Endothelial cell of umbilical vein (primary cell): ENCODE measurements around the gene PRKAG2. TPM values are rescaled to one million over a fixed set of nuclear protein-coding genes. Genes with fewer than 3 reads are reported as not detected.
A peak's percentile ranks its signal among the peaks of the same experiment; 100 is the strongest.
"Not testable (repeated sequence)": the region's sequence is repeated elsewhere in the genome, so short reads cannot be mapped to it uniquely, and the experiment has no call there.

Experiments
- BruUV-seq: library from RNA; stranded (reverse); fragments of 400-500 nt; replicated peaks from 2 replicates; lab custom pipeline; 2021; lab: Mats Ljungman, UMichigan
- CTCF ChIA-PET: fragments of 300-600, 350-600 bp; sonication (Branson Sonifier 250); formaldehyde crosslinking; loops from one replicate; lab custom pipeline; 2021; ENCODE audit warnings: antibody characterized with exemption, inconsistent platforms; lab: Charles Lee
- POLR2A ChIA-PET: fragments of 300-600, 350-600 bp; sonication (Branson Sonifier 250); formaldehyde crosslinking; loops from one replicate; lab custom pipeline; 2021; ENCODE audit warnings: antibody characterized with exemption, inconsistent platforms; lab: Charles Lee
- DNase-seq: peaks from one replicate; pipeline ENCODE4 v3.0.0-alpha.2; 2011; ENCODE audit warnings: low read depth, low spot score
- FAIRE-seq: peaks from 2 replicates; lab custom pipeline; 2011; peaks lifted over from hg19 to GRCh38; lab: Jason Lieb, UNC
- H2AFZ ChIP-seq: 2 replicates; pipeline ENCODE4 v1.6.0; 2012; ENCODE audit warnings: low read depth, low read length, control low read depth, inconsistent platforms
- H3K27ac ChIP-seq: 2 replicates; pipeline ENCODE4 v1.5.1; 2011; ENCODE audit warnings: low read depth, mild to moderate bottlenecking, control low read depth, low read length, moderate library complexity; ENCODE audit not compliant: insufficient read depth
- H3K27me3 ChIP-seq, 2 experiments: 2 replicates each; pipeline versions ENCODE4 v1.6.0 to v1.6.1; 2011; ENCODE audit warnings: low read length in 2 of 2, mixed read lengths in 1 of 2; ENCODE audit not compliant: control insufficient read depth in 2 of 2, insufficient read depth in 2 of 2
- H3K36me3 ChIP-seq, 2 experiments: 2 replicates in 1 of 2; 3 replicates in 1 of 2; pipeline ENCODE4 v1.5.1; 2011; ENCODE audit warnings: low read length in 2 of 2, mild to moderate bottlenecking in 1 of 2, moderate library complexity in 1 of 2; ENCODE audit not compliant: control insufficient read depth in 2 of 2, insufficient read depth in 2 of 2; ENCODE audit errors: extremely low read depth in 1 of 2
- H3K4me1 ChIP-seq: 3 replicates; pipeline ENCODE4 v1.5.1; 2011; ENCODE audit warnings: mild to moderate bottlenecking, low read length; ENCODE audit not compliant: control insufficient read depth, insufficient read depth; ENCODE audit errors: extremely low read depth
- H3K4me2 ChIP-seq: 2 replicates; pipeline ENCODE4 v1.6.1; 2011; ENCODE audit warnings: low read length, control low read depth, mixed read lengths; ENCODE audit not compliant: insufficient read depth
- H3K4me3 ChIP-seq, 3 experiments: fragments of 200-600 bp in 1 of 3; sonication (generic), shearing (Covaris generic) in 1 of 3; replicated peaks in 1 of 3; 2 replicates each; pipeline ENCODE4 v1.5.1; 2011 to 2016; ENCODE audit warnings: control low read depth in 3 of 3, low read length in 3 of 3, mild to moderate bottlenecking in 2 of 3, inconsistent platforms in 1 of 3, low read depth in 1 of 3, moderate library complexity in 1 of 3; ENCODE audit not compliant: insufficient read depth in 1 of 3
- H3K79me2 ChIP-seq: 2 replicates; pipeline ENCODE4 v1.6.0; 2012; ENCODE audit warnings: low read length, inconsistent platforms; ENCODE audit not compliant: control insufficient read depth, insufficient read depth
- H3K9ac ChIP-seq: replicated peaks from 2 replicates; pipeline ENCODE3; 2011; ENCODE audit warnings: low read length, control low read depth; ENCODE audit not compliant: insufficient read depth; ENCODE audit errors: extremely low read depth
- H3K9me1 ChIP-seq: replicated peaks from 3 replicates; pipeline ENCODE4 v1.6.0; 2011; ENCODE audit warnings: mild to moderate bottlenecking, low read length; ENCODE audit not compliant: control insufficient read depth, insufficient read depth; ENCODE audit errors: extremely low read depth
- H3K9me3 ChIP-seq: replicated peaks from 2 replicates; pipeline ENCODE4 v1.5.1; 2012; ENCODE audit warnings: low read length, inconsistent platforms; ENCODE audit not compliant: control insufficient read depth, insufficient read depth
- H4K20me1 ChIP-seq: replicated peaks from 2 replicates; pipeline ENCODE3; 2011; ENCODE audit warnings: mild to moderate bottlenecking, low read length; ENCODE audit not compliant: control insufficient read depth, insufficient read depth; ENCODE audit errors: extremely low read depth
- FOS ChIP-seq: IDR thresholded peaks from 2 replicates; pipeline ENCODE4 v1.6.1; 2011; ENCODE audit warnings: mild to moderate bottlenecking, low read length, moderate library complexity, borderline replicate concordance; ENCODE audit not compliant: insufficient read depth
- JUN ChIP-seq: IDR thresholded peaks from 2 replicates; pipeline ENCODE4 v1.6.1; 2011; ENCODE audit warnings: borderline replicate concordance, low read depth; ENCODE audit not compliant: insufficient read length, insufficient read depth
- MAX ChIP-seq: IDR thresholded peaks from 2 replicates; pipeline ENCODE4 v1.6.1; 2011; ENCODE audit not compliant: insufficient read depth, insufficient read length
- MYC ChIP-seq: IDR thresholded peaks from one replicate; pipeline ENCODE4 v1.6.1; 2011; ENCODE audit warnings: mild to moderate bottlenecking, low read depth, low read length
- POLR2A ChIP-seq: IDR thresholded peaks from 2 replicates; pipeline ENCODE4 v1.6.1; 2012; ENCODE audit warnings: low read depth, mild to moderate bottlenecking, control low read depth, low read length
- POLR2AphosphoS5 ChIP-seq: IDR thresholded peaks from 2 replicates; pipeline ENCODE4 v1.6.1; 2012; ENCODE audit warnings: low read depth, mild to moderate bottlenecking, control low read depth, low read length, moderate library complexity; ENCODE audit not compliant: insufficient read depth
- dilution Hi-C: fragments of 300-500 bp; cut with MboI; formaldehyde crosslinking; loops from one replicate; pipeline ENCODE4 v1.15.0; 2019; ENCODE audit warnings: low sequenced_read_pairs; ENCODE audit not compliant: extremely low pct_ligation_motif_present
- intact Hi-C: fragments of 100-400 bp; cut with micrococcal nuclease; formaldehyde crosslinking; loops from one replicate; pipeline ENCODE4 v1.10.0; 2022
- polyA plus RNA-seq, 4 experiments: library from polyadenylated mRNA; depleted of rRNA in 3 of 4; stranded (reverse) in 3 of 4; unstranded in 1 of 4; fragments of >200 nt; gene quantifications; 2 replicates each; pipeline versions ENCODE4 v1.2.1 to v1.2.3, GENCODE V29; 2011 to 2012; ENCODE audit warnings: missing spikeins in 1 of 4
- total RNA-seq: library from RNA; stranded (reverse); gene quantifications from 2 replicates; pipeline ENCODE4 v1.2.3, GENCODE V29; 2021

Gene PRKAG2
- total and polyA plus RNA-seq, 2 donors (not counting 3 experiments of a cell fraction or from before 2014, with no cell fraction given): 19.3 to 51.5 TPM

- Histone ChIP-seq H3K4me2 (peak within 1 kb of the TSS; percentile 81), H3K9me1 (no peaks in the 10 kb centered on the region), H3K27me3 (peaks cover 0 to 2% of the 10 kb centered on the region in 2 experiments), H3K79me2 (peaks cover 43% of the 10 kb centered on the region), H2AFZ (peak within 1 kb of the TSS; percentile 83), H4K20me1 (peaks cover 7% of the 10 kb centered on the region), H3K4me3 (peak within 1 kb of the TSS; percentile 75 to 96 (median 94)), H3K9me3 (no peaks in the 10 kb centered on the region), H3K27ac (peak within 1 kb of the TSS; percentile 86), H3K9ac (peak within 1 kb of the TSS; percentile 99), H3K4me1 (peaks cover 15% of the 10 kb centered on the region), H3K36me3 (no peaks in the 10 kb centered on the region)
- peak; percentile 100 for FAIRE-seq
- no TSS peak for BruUV-seq
- peak; percentile 99 for DNase-seq
- intact Hi-C loops (loop anchor here (1.0 to 2.0 kb wide), 5 partner anchors 71 to 234 kb away; no protein-coding TSS in a partner anchor), dilution Hi-C loops (no loop called here)
- ChIA-PET POLR2A (interaction anchor here (0.6 to 1.5 kb wide), 3 partner anchors 18 to 151 kb away, joined by 3 to 5 read pairs (median 3); no protein-coding TSS in a partner anchor), CTCF (interaction anchor here (1.0 to 1.9 kb wide), 10 partner anchors 11 to 240 kb away, joined by 3 to 8 read pairs (median 4); no protein-coding TSS in a partner anchor)
- TF ChIP-seq FOS (peak; percentile 2), MYC (peak; percentile 15), JUN (no peak), POLR2A (no peak), MAX (peak; percentile 56), POLR2AphosphoS5 (peak; percentile 13)
These were observed 357.0 kb downstream of the PRKAG2 start, which contains the start of gene RHEB for GRCh38 chr7:151519765-151520418. Gene RHEB (minus strand): TSS chr7:151519895. CDS start chr7:151519511, 384 bp downstream.

- Histone ChIP-seq H3K4me2 (peak overlapping the region; percentile 81), H3K27ac (peak overlapping the region; percentile 86), H3K79me2 (peaks cover 50% of the 10 kb centered on the region), H3K9ac (peak overlapping the region; percentile 99), H3K4me1 (peaks cover 15% of the 10 kb centered on the region), H3K4me3 (peak overlapping the region; percentile 75 to 96 (median 94))
- H4K20me1 ChIP-seq, dilution Hi-C loops, FAIRE-seq, H3K9me1 ChIP-seq, H3K27me3 ChIP-seq, BruUV-seq, H2AFZ ChIP-seq, H3K9me3 ChIP-seq, H3K36me3 ChIP-seq: not testable (repeated sequence)
- intact Hi-C loops: loop anchor here (1.0 to 2.0 kb wide), 5 partner anchors 34 to 209 kb away; no protein-coding TSS in a partner anchor
- CTCF ChIA-PET: interaction anchor here (1.0 to 1.9 kb wide), 9 partner anchors 10 to 241 kb away, joined by 3 to 8 read pairs (median 4); no protein-coding TSS in a partner anchor
- POLR2A ChIA-PET: interaction anchor here (1.5 kb wide), 1 partner anchor 19 kb away, joined by 5 read pairs; no protein-coding TSS in a partner anchor
- peak; percentile 41 for DNase-seq
These were observed 357.8 kb downstream of the PRKAG2 start for GRCh38 chr7:151518947-151519764.
